OCI-LY7 (cell line): ENCODE results near the gene DSG3. TPM values are rescaled to one million over a fixed set of nuclear protein-coding genes. Genes with fewer than 3 reads are reported as not detected.
"Not testable (repeated sequence)": the region's sequence is repeated elsewhere in the genome, so short reads cannot be mapped to it uniquely, and the experiment has no call there.

Experiments used
- BruUV-seq: library from RNA; stranded (reverse); fragments of 400-500 nt; replicated peaks from 2 replicates; lab custom pipeline; 2021; lab: Mats Ljungman, UMichigan
- CTCF ChIA-PET: fragments of 300-600 bp; sonication (Branson Sonifier 250); formaldehyde crosslinking; loops from one replicate; lab custom pipeline; 2022; ENCODE audit warnings: antibody characterized with exemption; ENCODE audit not compliant: unreplicated experiment; lab: Charles Lee
- POLR2A ChIA-PET: fragments of 300-600 bp; sonication (Branson Sonifier 250); formaldehyde crosslinking; loops from one replicate; lab custom pipeline; 2022; ENCODE audit warnings: antibody characterized with exemption; lab: Charles Lee
- DNase-seq: peaks from one replicate; pipeline ENCODE4 v3.0.0-alpha.2; 2015; ENCODE audit warnings: low spot score
- H2AFZ ChIP-seq: fragments of 200-600 bp; sonication (generic), shearing (Covaris generic); 2 replicates; pipeline ENCODE4 v1.6.1; 2014; ENCODE audit warnings: mild to moderate bottlenecking, antibody characterized with exemption, low read length, moderate library complexity
- H3K27ac ChIP-seq: fragments of 200-600 bp; sonication (generic); 2 replicates; pipeline ENCODE4 v1.5.1; 2014; ENCODE audit warnings: mixed run types, low read depth, mild to moderate bottlenecking, moderate library complexity, low read length, inconsistent platforms; ENCODE audit not compliant: poor library complexity, severe bottlenecking
- H3K36me3 ChIP-seq: fragments of 200-600 bp; sonication (generic); 2 replicates; pipeline ENCODE4 v1.6.1; 2014; ENCODE audit warnings: mild to moderate bottlenecking, antibody characterized with exemption, low read length, moderate library complexity, mixed read lengths; ENCODE audit not compliant: insufficient read depth
- H3K4me1 ChIP-seq: fragments of 200-600 bp; sonication (generic); 2 replicates; pipeline ENCODE4 v1.5.1; 2014; ENCODE audit warnings: mild to moderate bottlenecking, low read length; ENCODE audit not compliant: insufficient read depth, poor library complexity, severe bottlenecking
- H3K4me2 ChIP-seq: fragments of 200-600 bp; sonication (generic); 2 replicates; pipeline ENCODE4 v1.6.1; 2014; ENCODE audit warnings: mild to moderate bottlenecking, low read length
- H3K4me3 ChIP-seq: fragments of 200-600 bp; sonication (generic); 2 replicates; pipeline ENCODE4 v1.5.1; 2014; ENCODE audit warnings: mild to moderate bottlenecking, low read depth, low read length; ENCODE audit not compliant: poor library complexity, severe bottlenecking
- H3K79me2 ChIP-seq: fragments of 200-600 bp; sonication (generic); 2 replicates; pipeline ENCODE4 v1.6.1; 2016; ENCODE audit warnings: low read depth, mild to moderate bottlenecking, low read length, moderate library complexity, mixed read lengths; ENCODE audit not compliant: insufficient read depth
- H3K9me2 ChIP-seq: fragments of 200-600 bp; sonication (generic); 2 replicates; pipeline ENCODE4 v1.6.1; 2016; ENCODE audit warnings: mild to moderate bottlenecking, low read length, mixed read lengths; ENCODE audit not compliant: insufficient read depth
- H3K9me3 ChIP-seq: fragments of 200-600 bp; sonication (generic); 2 replicates; pipeline ENCODE4 v1.6.1; 2014; ENCODE audit warnings: mild to moderate bottlenecking, mixed run types, low read length, mixed read lengths
- H4K20me1 ChIP-seq: fragments of 200-600 bp; sonication (generic); 2 replicates; pipeline ENCODE4 v1.6.1; 2014; ENCODE audit warnings: mild to moderate bottlenecking, antibody characterized with exemption, low read length, moderate library complexity, mixed read lengths; ENCODE audit not compliant: insufficient read depth
- CTCF ChIP-seq: fragments of 200-600 bp; sonication (generic); conservative IDR thresholded peaks from 2 replicates; pipeline ENCODE4 v1.5.1; 2014; ENCODE audit warnings: mild to moderate bottlenecking, antibody characterized with exemption, low read length, moderate library complexity, mixed read lengths
- EZH2phosphoT487 ChIP-seq: fragments of 200-600 bp; sonication (generic); IDR thresholded peaks from 2 replicates; pipeline ENCODE4 v1.6.1; 2018; ENCODE audit warnings: low read depth, borderline replicate concordance, mild to moderate bottlenecking, mixed run types, antibody characterized with exemption, low read length, moderate library complexity, mixed read lengths
- intact Hi-C: fragments of 100-400 bp; cut with micrococcal nuclease; formaldehyde crosslinking; loops from one replicate; pipeline ENCODE4 v1.10.0; 2022; ENCODE audit not compliant: unreplicated experiment
- total RNA-seq, 2 experiments: library from RNA; depleted of rRNA in 1 of 2; stranded (reverse); fragments of >200 nt in 1 of 2; shearing (Covaris generic) in 1 of 2; gene quantifications; 2 replicates each; pipeline ENCODE4 v1.2.3, GENCODE V29; 2014 to 2022

The DSG3 gene
- total RNA-seq, 2 experiments from 2014 or later: not detected

GRCh38 chr18:31492671-31493070, 45.1 kb downstream of the DSG3 start:
- BruUV-seq: no TSS peak
- H3K79me2 ChIP-seq: no peaks in the 10 kb centered on the region
- H2AFZ ChIP-seq: no peak overlapping the region
- no peak overlapping the region for H3K27ac ChIP-seq
- no peaks in the 10 kb centered on the region for H3K4me1 ChIP-seq
- H3K4me3 ChIP-seq: no peak overlapping the region
- H4K20me1 ChIP-seq: no peaks in the 10 kb centered on the region
- no peaks in the 10 kb centered on the region for H3K9me2 ChIP-seq
- no peaks in the 10 kb centered on the region for H3K36me3 ChIP-seq
- intact Hi-C loops: no loop called here
- no peak for TF ChIP-seq CTCF
- no peak for TF ChIP-seq EZH2phosphoT487
- DNase-seq: no peak
- no peaks in the 10 kb centered on the region for H3K9me3 ChIP-seq
- CTCF ChIA-PET: no interaction called here
- H3K4me2 ChIP-seq: no peak overlapping the region
- POLR2A ChIA-PET: no interaction called here

GRCh38 chr18:31493171-31493570, 45.6 kb downstream of the DSG3 start:
- Histone ChIP-seq H3K4me3 (no peak overlapping the region), H3K9me2 (no peaks in the 10 kb centered on the region), H3K79me2 (no peaks in the 10 kb centered on the region), H3K27ac (no peak overlapping the region), H3K9me3 (no peaks in the 10 kb centered on the region), H2AFZ (no peak overlapping the region), H3K4me1 (no peaks in the 10 kb centered on the region), H4K20me1 (no peaks in the 10 kb centered on the region), H3K36me3 (no peaks in the 10 kb centered on the region), H3K4me2 (no peak overlapping the region)
- POLR2A ChIA-PET: no interaction called here
- TF ChIP-seq CTCF (no peak), EZH2phosphoT487 (no peak)
- no peak for DNase-seq
- CTCF ChIA-PET: no interaction called here
- intact Hi-C loops: no loop called here
- BruUV-seq: no TSS peak

GRCh38 chr18:31493941-31494340, 46.4 kb downstream of the DSG3 start:
- BruUV-seq: no TSS peak
- no peak for DNase-seq
- no peaks in the 10 kb centered on the region for H4K20me1 ChIP-seq
- H3K9me2 ChIP-seq: no peaks in the 10 kb centered on the region
- ChIA-PET CTCF (no interaction called here), POLR2A (no interaction called here)
- H3K36me3 ChIP-seq: no peaks in the 10 kb centered on the region
- TF ChIP-seq CTCF: no peak
- TF ChIP-seq EZH2phosphoT487: no peak
- intact Hi-C loops: no loop called here
- no peak overlapping the region for H3K4me2 ChIP-seq
- H3K79me2 ChIP-seq: no peaks in the 10 kb centered on the region
- no peaks in the 10 kb centered on the region for H3K9me3 ChIP-seq
- no peak overlapping the region for H3K4me3 ChIP-seq
- H3K27ac ChIP-seq: no peak overlapping the region
- H2AFZ ChIP-seq: no peak overlapping the region
- H3K4me1 ChIP-seq: no peaks in the 10 kb centered on the region

- intact Hi-C loops, CTCF ChIA-PET, H3K9me2 ChIP-seq, POLR2A ChIA-PET, H3K36me3 ChIP-seq, H3K4me1 ChIP-seq, H4K20me1 ChIP-seq, H2AFZ ChIP-seq, DNase-seq, H3K79me2 ChIP-seq, H3K4me2 ChIP-seq, H3K27ac ChIP-seq, BruUV-seq, H3K9me3 ChIP-seq, H3K4me3 ChIP-seq: not testable (repeated sequence)
Measured at GRCh38 chr18:31494705-31495244, 47.2 kb downstream of the DSG3 start.
